GM19452 (cell line): ENCODE results near the gene GP1BB.

Experiments used
- ATAC-seq: cut with Tn5 transposase; IDR thresholded peaks from one replicate; pipeline ENCODE4 v1.9.1; 2021; ENCODE audit not compliant: unreplicated experiment

GP1BB gene

DNA sequence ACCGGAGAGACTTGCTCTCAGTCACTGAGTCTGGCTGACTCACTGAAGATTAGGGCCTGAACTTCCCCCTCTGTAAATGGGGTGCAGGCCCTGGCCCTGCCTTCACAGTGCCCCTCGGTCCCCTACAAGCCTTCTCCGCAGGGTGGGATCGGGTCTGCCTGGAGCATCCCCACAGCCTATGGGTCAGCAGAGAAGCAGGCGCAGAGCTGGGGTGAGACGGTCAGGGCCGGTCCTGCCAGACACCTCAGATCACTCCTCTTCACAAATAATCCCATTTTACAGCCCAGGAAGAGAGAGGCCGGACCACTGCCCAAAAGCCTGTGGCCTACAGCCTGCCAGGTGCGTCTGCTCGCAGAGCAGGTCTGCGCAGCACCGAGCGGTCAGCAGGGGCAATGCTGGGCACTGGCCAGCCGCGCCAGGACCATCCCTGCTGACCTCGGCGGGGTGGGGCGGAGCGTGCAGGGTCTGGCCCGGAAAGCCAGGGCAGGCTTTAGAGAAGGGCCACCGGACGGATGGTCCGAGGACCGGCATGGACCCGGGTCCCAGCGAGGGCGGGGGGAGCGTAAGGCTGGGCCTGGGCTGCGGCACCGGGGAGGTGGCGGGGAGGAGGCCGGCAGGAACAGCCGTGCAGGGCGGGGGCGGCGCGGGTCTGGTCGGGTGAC lies 9.6 kb upstream of the GP1BB start:
- ATAC-seq = no peak

DNA sequence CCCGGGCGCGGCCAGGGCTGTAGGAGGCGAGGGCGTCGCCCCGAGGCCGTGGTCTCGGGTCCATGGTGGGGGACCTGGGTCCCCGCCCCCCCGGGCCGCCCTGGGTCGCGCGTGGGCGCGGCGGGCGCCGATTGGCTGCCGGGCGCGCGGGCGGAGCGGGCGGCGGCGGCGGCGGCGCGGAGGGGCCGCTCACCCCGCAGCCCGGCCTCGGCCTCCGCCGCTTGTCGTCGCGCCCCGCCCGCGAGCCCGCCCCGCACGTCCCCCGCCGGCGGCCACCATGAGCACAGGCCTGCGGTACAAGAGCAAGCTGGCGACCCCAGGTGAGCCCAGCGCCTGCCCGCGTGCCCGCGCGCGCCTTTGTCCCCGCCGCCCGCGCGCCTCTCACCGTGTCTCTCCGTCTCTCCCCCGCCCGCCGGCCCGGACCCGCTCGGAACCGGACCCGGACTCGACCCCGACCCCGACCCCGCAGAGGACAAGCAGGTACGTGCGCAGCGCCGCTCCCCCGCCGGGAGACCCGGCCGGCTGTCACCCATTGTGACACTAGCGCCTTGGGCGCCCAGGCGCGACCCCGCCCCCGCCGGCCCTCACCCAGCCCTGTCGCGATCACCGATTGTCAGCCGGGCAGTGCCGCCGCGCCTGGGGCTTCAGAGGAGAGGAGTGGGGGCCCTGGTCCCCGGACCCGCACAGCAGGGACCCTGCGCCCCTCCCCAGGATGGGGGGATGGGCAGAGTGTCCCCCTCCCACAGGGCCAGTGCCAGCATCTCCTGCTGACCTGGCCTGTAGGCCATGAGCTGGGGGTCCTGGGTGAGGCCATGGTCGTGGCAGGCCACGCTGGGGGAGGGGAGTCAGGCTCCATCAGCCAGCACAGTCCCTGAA lies 8.8 kb upstream of the GP1BB start, which contains the start of gene SEPTIN5:
Gene SEPTIN5, plus strand, starts transcription at position 192 of the 876 bp plus-strand sequence. Its CDS starts 86 bp downstream, at position 278.
- no peak for ATAC-seq

DNA sequence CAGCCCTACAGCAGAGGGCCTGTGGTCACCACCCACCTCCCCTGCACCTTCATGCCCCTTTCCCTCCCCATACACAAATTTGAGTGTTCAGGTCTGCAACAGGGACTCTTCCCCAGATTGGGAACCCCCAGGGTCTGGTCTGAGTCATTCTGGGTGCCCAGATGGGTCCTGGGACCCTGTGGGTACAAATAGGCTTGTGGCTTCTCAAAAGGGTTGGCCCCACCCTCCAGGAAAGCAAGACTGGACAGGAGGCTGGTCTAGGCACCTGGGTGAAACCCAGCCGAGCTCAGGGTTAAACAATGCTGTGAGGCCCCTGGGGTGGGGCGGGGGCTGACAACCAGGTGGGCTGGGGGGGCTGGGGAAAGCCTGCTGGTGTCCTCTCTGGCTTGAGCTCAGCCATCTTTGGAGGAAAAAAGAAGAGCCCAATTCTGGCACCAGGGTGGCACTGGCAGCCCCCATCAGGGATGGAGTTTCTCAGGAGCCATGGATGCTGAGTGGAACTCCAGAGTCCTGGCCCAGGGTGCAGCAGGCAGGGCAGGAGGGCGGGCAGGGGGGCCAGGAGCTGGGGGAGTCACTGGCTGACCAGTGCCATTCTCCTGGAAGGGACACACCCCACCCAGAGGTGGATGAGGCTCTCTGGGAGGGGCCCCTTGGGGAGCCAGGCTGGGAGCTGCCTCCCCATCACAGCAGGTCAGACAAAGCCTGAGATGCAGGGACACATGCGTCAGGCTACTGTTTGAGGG lies 8.0 kb upstream of the GP1BB start:
- ATAC-seq = no peak

DNA sequence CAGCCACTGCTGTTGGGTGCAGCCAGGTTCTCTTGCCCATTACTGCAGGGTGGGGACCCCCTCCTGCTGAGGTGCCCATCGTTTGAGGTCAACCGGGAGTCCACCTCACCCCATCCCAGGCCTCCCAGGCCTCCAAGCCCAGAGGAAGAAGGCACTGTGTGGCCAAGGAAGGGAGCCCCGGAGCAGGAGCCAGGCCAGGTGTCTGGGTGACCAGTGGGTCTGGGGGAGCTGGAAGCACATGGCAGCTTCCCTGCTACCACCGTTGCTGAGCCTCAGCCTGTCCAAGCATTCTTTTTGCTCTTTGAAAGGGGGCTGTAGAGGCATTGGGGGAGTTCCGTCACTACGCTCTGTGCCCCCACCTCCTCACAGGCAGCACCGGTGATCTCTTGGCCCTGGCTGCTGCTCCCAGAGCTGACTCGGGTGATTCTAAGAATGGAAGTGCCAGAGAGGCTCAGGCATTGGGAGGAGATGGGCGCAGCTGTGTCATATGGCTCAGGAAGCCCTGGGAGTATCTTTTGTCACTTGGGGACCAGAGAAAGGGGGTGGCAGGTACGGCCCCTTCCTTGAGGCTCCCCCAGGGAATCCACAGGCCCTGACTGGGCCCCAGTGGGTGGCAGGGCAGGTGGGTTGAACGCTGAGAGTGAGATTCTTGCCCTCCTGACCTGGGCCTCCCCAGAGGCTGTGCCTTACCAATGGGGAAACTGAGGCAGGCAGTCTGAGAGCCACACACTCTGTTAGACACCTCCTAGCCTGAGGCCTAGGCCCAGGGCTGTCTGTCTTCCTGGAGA lies 7.1 kb upstream of the GP1BB start:
- ATAC-seq = no peak

DNA sequence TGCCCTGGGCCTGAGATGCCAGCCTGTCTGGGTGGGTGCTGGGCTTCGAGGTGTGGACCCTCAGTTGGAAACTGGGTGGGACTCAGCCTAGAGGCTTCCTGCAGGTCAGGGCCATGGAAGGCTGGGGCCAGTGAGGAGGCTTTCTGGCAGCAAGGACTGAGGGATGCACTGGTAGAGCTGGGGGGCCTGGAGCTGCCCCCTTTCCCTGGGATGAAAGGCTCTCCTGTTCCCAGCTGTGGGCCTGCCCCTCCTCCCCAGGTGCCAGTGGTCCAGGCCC lies 6.6 kb upstream of the GP1BB start:
- no peak for ATAC-seq

DNA sequence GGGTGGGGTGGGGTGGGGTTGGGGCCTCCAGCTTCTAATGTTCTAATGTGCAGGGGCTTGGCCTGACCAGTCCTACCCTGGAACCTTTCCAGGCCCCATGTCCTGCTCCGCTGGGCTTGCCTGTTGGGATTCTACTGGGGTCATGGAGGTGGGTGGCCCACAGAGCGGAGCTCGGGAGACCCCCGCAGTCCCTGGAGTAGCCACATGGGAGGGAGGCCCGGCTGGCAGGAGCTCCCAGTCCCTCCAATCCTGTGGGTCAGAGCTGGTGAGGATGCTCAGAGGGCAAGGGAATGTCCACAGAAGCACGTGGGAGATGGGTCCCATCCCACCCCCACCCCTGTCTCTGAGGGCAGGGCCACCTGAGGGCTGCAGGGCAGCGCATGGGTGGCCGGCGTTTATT lies 6.2 kb upstream of the GP1BB start:
- ATAC-seq = no peak

DNA sequence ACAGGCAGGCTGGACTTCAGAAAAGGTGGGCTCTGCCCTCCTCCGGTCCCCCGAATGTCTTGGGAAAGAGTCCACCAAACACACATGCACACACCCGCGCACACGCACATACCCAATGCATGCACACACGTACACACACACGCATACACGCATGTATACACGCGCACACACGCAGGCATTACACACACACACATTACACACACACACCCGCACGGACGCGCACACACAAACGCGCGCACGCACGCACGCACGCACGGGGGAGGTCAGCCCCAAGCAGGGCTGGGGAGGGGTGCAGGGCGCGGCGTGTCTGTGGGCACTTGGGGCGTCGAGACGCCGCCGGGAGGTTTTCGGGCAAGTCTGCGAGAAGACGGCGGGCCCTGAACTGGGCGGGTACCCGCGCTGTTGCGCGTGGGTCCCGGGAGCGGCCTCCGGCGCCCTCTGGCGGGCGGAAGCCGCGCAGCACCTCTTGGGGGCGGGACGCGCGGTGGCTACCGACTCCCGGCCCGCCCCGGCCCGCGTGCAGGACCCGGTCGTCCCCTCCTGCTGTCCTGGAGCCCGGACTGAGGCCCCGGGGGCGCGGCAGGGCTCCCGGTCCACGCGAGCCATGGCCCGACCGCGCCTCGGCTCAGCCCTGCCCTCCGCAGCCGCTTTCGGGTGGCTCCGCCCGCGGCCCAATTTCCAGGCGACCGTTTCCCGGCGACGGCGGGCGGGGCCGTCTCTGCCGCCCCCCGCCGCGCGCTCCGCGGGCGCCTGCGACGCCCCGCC lies 5.5 kb upstream of the GP1BB start:
- ATAC-seq = no peak

DNA sequence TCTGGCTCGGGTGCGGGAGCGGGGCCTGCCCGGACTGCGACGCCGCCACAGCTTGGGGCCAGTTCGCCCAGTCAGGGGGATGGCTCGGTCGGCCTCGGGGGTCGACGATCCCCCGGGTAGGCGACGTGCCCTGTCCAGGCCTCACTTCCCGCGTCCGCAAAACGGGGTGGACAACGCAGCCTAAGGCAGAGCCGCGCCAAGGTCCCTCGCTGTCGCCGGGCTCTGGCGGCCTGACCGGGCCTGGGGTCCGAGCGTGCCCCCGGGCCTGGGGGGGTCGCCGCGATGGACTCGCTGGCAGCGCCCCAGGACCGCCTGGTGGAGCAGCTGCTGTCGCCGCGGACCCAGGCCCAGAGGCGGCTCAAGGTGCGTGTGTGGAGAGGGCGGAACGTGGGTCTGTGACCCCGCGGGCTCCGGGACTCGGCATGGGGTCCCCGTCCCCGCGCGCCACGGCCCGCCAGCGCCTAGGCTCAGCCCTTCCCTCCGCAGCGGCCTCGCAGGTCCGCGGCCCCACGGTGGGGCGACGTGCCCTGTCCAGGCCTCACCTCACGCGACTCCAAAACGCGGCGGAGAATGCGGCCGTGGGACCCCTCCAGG lies 4.8 kb upstream of the GP1BB start:
- no peak for ATAC-seq

DNA sequence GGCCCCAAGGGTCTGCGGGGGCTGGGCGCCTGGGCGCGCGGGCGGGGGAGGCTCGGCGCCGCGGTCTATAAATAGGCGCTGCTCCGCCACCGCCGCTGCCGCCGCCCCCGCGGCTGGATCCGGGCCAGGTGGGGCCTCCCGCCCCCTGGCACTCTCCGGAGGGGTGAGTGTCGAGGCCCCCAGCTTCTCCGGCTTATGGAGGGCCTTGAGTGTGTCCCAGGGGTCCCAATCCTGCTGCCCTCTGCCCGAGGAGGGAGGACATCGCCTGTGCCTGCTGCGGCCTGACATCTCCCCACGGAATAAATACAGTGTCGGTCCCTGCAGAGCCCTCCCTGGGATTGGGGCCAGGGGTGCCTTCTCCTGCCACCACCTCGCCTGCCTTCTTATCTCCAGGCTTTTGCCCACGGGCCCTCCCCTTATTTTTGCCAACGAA lies 4.3 kb upstream of the GP1BB start:
- ATAC-seq = no peak

DNA sequence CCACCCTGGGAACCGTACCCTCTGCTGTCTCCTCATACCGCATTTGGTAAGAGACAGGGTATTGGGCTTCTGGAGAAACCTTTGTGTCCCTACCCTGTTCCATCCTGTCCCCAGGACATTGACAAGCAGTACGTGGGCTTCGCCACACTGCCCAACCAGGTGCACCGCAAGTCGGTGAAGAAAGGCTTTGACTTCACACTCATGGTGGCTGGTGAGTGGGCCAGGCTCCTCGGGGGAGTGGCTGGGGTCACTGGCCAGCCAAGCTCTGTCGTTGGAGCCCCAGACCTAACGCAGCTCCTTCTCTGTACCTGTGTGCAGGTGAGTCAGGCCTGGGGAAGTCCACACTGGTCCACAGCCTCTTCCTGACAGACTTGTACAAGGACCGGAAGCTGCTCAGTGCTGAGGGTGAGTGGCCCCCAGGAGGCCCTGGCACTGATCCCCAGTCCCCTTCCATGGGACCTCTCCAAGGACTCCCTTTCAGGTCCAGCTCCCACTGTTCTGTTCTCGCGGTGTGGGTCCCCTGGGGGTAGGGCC lies 3.8 kb upstream of the GP1BB start:
- no peak for ATAC-seq

DNA sequence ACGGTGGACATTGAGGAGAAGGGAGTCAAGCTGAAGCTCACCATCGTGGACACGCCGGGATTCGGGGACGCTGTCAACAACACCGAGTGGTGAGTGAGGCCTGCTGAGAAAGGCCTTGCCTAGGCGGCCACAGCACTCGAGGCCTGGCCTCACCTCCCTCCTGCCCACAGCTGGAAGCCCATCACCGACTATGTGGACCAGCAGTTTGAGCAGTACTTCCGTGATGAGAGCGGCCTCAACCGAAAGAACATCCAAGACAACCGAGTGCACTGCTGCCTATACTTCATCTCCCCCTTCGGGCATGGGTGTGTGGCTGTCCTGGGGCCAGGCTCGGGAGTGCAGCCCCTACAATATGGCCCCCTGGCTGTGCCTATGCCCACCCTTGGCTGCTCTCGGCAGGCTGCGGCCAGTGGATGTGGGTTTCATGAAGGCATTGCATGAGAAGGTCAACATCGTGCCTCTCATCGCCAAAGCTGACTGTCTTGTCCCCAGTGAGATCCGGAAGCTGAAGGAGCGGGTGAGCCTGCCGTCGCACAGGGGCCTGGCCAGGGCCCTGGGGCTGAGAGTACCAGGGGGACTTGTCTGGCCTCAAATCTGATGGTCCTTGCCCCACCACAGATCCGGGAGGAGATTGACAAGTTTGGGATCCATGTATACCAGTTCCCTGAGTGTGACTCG lies 3.0 kb upstream of the GP1BB start:
- ATAC-seq = no peak

DNA sequence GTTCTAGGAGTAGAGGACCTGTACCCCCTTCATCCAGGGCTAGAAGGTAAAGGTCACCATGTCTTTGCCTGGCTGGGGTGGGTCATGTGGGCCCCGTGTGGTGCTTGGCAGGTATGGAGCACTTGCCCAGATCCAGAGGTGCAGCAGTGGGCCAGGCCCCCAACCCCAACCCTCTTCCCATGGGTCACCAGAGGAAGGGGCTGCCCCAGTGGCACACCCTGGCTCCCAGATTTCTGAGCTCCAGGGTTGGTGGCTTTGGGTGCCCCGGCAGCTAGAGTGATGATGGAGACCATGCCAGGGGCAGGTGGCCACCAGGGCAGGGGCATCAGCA lies 2.4 kb upstream of the GP1BB start:
- ATAC-seq = no peak

DNA sequence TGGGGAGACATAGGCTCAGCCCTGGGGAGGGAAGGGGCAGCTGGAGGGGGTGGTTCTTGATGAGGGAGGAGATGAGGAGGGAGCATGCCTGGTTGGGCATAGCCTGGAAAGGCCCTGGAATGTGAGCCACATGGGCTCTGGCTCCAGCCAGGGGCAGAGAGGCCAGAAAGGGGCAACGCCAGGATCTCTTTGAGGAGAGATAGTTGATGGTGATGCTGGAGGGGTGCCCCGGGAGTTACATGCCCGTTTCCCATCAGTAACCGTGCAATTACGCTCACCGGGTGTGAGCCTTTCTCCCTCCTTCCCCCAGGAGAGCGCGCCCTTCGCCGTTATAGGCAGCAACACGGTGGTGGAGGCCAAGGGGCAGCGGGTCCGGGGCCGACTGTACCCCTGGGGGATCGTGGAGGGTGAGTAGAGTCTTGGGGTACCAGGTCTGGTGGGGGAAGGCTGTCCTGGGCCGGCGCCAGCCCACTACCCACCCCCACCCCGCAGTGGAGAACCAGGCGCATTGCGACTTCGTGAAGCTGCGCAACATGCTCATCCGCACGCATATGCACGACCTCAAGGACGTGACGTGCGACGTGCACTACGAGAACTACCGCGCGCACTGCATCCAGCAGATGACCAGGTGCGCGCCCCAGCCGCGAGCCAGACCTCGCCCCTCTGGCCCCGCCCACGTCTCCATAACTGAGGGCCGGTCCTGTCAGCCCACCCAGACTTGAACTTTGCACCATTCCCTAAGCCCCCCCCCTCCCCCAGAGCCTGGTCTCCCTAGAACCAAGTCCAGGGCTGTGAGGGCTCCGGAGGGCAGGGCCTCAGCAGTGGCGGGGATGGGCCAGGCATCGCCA lies 1.8 kb upstream of the GP1BB start:
- no peak for ATAC-seq

DNA sequence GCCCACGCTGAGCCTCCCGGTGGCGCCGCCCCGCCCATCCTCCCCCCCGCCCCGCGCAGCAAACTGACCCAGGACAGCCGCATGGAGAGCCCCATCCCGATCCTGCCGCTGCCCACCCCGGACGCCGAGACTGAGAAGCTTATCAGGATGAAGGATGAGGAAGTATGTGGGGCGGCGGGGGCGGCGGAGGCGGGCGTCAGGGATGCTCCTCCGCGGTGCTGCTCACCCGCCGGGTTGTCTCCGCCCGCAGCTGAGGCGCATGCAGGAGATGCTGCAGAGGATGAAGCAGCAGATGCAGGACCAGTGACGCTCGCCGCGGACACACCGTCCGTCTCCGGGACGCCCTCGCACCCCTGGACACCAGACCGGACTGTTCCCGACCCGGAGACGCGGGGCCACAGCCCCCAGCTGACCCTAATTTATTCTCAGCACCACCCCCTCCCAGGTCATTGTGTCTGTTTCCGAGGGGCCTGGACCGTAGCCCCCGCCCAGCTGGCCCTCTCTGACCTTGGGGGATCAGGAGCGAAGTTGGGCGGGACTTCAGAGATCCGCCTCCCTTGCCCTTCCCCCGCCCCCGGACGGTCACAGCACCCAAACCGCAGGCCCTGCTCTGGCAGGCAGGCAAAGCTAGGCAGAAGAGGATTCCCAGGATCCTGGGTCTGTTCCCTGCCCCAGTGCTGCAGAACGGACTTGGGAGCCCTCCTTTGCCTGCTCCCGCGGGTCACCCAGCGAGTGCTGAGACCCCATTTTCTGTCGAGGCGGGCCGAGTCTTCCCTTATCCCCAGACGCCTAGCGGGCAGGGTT lies 959 bp upstream of the GP1BB start:
- no peak for ATAC-seq

DNA sequence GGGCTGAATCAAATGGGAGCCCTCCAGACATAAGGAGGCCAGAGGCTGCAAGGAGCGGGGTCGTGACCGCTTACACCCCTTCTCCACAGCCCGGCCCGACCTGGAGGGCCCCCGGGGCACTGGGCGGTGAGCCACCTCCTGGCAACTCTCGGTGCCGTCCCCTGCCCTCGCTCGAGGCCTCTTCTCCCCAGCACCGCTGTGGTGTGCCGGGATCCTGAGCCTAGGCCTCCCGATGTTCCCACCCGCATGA lies 432 bp upstream of the GP1BB start:
- no peak for ATAC-seq

DNA sequence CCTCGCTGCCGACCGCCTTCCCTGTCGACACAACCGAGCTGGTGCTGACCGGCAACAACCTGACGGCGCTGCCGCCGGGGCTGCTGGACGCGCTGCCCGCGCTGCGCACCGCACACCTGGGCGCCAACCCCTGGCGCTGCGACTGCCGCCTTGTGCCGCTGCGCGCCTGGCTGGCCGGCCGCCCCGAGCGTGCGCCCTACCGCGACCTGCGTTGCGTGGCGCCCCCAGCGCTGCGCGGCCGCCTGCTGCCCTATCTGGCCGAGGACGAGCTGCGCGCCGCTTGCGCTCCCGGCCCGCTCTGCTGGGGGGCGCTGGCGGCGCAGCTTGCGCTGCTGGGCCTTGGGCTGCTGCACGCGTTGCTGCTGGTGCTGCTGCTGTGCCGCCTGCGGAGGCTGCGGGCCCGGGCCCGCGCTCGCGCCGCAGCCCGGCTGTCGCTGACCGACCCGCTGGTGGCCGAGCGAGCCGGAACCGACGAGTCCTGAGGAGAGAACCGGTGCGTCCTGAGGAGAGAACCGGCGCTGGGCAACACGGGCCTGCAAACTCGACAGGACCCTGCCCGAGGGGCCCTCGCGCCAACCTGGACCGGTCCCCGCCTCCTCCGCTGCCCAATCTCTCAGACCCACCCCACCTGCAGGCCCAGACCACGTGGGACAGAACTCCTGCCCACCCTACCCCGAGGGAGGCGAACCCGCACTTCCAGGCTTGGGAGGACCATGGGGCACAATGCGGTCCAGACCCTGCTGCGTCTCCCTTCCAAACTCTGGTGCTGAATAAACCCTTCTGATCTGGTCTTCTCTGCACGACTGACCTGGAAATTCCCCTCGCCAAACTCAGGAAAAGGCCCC lies 866 bp downstream of the GP1BB start:
- ATAC-seq = no peak
